Loucy (cell line): Measurements from ENCODE around the gene ALPI.

Source experiments
- EZH2phosphoT487 ChIP-seq: fragments of 200-600 bp; IDR thresholded peaks from 2 replicates; pipeline ENCODE4 v1.6.1; 2018; ENCODE audit warnings: antibody characterized with exemption, mild to moderate bottlenecking, moderate library complexity, borderline replicate concordance
- TF ChIP-seq, protein P1 (sequence below): fragments of 200-600 bp; sonication (generic); conservative IDR thresholded peaks from 2 replicates; pipeline ENCODE4 v1.5.1; 2014; ENCODE audit warnings: mild to moderate bottlenecking, antibody characterized with exemption, low read length

DNA sequence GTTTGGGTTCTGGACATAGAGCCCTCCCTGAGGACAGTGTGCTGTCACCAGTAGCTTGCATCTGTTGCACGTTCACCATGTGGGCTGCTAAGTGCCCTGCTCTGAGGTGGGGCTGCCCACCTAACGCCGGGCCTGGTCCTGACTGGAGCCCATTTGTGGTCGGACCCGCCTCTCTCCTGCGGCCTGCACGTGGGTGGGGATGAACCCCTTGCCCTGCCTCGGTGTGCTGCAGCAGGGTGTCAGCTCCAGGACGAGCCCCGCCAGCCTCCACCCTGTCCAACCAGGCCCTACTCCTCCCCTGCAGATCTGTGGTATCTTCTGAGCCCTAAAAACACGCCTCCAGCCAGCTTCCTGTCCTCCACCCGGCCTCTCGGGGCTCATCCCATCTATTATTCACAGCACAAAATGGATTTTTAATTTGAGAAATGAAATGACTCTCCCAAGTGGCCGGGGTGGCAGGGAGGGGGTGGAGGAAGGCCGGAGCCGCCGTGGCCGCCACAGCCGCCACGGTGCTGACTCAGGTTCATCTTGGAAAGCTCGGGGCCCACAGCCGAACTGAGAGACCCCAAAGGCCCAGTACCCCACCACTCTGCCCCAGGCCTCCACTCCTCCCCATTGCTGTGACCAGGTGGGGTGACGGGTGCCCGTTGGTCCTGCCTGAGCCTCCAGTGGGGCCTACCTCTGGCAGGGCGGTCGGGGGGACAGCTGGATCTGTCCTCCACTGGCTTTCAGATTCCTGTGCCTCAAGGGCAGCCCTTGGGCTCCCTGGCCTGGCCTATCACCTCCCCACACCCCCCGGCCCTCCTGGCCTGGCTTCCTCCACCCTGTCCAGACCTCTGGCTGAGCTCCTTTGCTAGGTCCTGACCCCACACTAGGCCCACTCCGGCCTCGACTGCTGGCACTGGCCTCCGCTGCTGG lies 34.5 kb downstream of the ALPI start:
- TF ChIP-seq, protein P1, sequence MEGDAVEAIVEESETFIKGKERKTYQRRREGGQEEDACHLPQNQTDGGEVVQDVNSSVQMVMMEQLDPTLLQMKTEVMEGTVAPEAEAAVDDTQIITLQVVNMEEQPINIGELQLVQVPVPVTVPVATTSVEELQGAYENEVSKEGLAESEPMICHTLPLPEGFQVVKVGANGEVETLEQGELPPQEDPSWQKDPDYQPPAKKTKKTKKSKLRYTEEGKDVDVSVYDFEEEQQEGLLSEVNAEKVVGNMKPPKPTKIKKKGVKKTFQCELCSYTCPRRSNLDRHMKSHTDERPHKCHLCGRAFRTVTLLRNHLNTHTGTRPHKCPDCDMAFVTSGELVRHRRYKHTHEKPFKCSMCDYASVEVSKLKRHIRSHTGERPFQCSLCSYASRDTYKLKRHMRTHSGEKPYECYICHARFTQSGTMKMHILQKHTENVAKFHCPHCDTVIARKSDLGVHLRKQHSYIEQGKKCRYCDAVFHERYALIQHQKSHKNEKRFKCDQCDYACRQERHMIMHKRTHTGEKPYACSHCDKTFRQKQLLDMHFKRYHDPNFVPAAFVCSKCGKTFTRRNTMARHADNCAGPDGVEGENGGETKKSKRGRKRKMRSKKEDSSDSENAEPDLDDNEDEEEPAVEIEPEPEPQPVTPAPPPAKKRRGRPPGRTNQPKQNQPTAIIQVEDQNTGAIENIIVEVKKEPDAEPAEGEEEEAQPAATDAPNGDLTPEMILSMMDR = no peak
- no peak for TF ChIP-seq EZH2phosphoT487
